ENCODE data around the gene CPNE5. TPM values are rescaled to one million over a fixed set of nuclear protein-coding genes. Genes with fewer than 3 reads are reported as not detected.

The CPNE5 gene
- total RNA-seq, 4 donors from 2014 or later = 9.5 to 33.8 (median 12.2) TPM

Other genes with a start within 250 kb of the CPNE5 start
- 100 to 1,000 TPM in 3 of 4 donors, 10 to 100 TPM in 1; 98.8 to 239 (median 179) TPM for gene SRSF3, start 245.1 kb downstream of the CPNE5 start, total RNA-seq
- 100 to 1,000 TPM in 1 of 4 donors, 10 to 100 TPM in 2, 1 to 10 TPM in 1; 8.8 to 119 (median 75.8) TPM for gene CDKN1A, start 160.7 kb downstream of the CPNE5 start, total RNA-seq
- gene RAB44, start 141.6 kb downstream of the CPNE5 start, total RNA-seq = under 1 TPM in 1 of 4 donors, not detected in 3; 0.37 TPM
- gene PPIL1, start 35.4 kb upstream of the CPNE5 start, total RNA-seq = 10 to 100 TPM; 22.8 to 36.0 (median 27.5) TPM
- gene C6orf89, start 46.5 kb upstream of the CPNE5 start, total RNA-seq = 10 to 100 TPM; 21.3 to 67.9 (median 42.6) TPM
- gene PI16, start 115.3 kb upstream of the CPNE5 start, total RNA-seq = 10 to 100 TPM in 1 of 4 donors, 1 to 10 TPM in 3; 1.2 to 32.4 (median 6.7) TPM
- gene MTCH1, start 146.8 kb upstream of the CPNE5 start, total RNA-seq = 100 to 1,000 TPM; 111 to 172 (median 146) TPM
- gene FGD2, start 166.2 kb upstream of the CPNE5 start, total RNA-seq = 10 to 100 TPM in 3 of 4 donors, under 1 TPM in 1; 0.51 to 27.6 (median 11.5) TPM

All from uterus (tissue), 4 donors.